ENCODE results near the gene MRM2. TPM values are rescaled to one million over a fixed set of nuclear protein-coding genes. Genes with fewer than 3 reads are reported as not detected.

The MRM2 gene
- total and polyA plus RNA-seq, 2 donors: 10.3 to 22.6 TPM

DNA sequence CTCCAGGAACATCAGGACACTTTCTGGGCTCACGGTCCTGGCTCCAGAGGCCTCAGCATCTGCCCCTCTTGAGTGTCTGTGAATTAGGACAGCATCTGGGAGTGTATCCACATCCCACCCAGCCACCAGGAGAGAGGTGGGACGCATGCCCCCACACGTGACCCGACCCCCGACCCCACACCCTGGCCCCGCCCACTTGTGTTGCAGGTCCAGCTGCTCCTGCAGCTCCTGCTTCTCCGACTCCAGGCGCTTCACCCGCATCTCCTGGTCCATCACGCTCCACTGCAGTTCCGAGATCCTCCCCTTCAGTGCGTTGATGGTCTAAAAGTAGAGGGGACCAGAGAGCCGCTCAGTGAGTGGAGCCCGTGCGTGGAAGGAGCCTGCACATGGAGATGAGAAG, 22.9 kb downstream of the MRM2 start:
- no peak for DNase-seq (ENCODE audit: extremely low spot score)
- WGBS: 93% methylated on average over 15 of the region's 15 CpGs
- H3K36me3 ChIP-seq (ENCODE audit: insufficient read depth): peaks cover 7% of the 10 kb centered on the region
- no peak overlapping the region for H3K4me3 ChIP-seq (ENCODE audit: low read depth, low read length)
- H3K4me1 ChIP-seq (ENCODE audit: insufficient read depth): no peaks in the 10 kb centered on the region
- no peak overlapping the region for H3K27ac ChIP-seq (ENCODE audit: low read depth)

DNA sequence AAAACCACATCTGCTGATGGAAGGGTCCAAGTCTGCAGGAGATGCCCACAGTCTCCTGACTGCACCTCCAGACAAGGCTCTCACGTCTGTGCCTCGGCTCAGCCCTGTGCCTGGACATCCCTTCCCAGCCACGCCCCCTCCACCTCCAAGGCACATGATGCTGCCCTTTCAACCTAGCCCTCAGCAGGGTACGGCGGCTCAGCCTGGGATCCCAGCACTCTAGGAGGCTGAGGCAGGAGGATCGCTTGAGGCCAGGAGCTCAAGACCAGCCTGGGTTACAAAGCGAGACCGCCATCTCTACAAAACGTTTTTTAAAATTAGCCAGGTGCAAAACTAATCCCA, 23.6 kb downstream of the MRM2 start:
- H3K27ac ChIP-seq (ENCODE audit: low read depth): no peak overlapping the region
- 87% methylated on average over 9 of the region's 9 CpGs for WGBS
- no peaks in the 10 kb centered on the region for H3K4me1 ChIP-seq (ENCODE audit: insufficient read depth)
- no peak for DNase-seq (ENCODE audit: extremely low spot score)
- H3K36me3 ChIP-seq (ENCODE audit: insufficient read depth): peaks cover 7% of the 10 kb centered on the region
- H3K4me3 ChIP-seq (ENCODE audit: low read depth, low read length): no peak overlapping the region

DNA sequence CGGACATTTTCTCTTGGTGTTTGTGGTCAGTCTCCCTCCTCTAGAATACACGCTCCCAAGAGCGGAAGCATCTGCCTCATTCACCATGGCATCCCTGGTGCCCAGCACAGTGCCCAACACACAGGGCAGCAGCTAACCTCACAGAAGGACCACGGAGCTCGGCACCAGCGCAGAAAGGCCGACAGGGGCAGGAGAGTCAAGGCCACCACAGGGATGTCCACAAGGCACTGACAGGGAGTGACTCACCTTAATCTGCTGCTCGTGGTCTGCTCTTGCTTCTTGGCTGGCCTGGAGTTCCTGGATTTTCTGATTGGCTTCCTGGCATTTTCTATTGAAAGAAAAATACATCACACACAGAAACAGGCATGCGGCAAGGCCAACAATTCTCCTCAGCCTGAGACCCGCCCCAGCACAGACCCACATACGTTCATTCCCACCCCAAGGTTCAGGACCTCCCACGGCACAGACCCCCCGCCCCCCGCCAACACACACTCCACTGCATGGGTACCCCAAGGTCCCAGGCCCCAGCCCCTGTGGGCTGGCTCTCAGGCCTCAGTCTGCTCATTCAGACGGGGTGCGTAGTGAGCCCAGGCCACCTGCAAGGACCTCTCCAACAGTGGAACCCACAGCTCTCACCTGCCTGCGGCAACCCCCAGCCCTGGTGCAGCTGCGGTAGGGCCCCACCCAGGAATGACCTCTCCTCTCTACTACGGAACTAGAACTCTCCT, 24.1 kb downstream of the MRM2 start:
- Histone ChIP-seq H3K36me3 (ENCODE audit: insufficient read depth) (peaks cover 7% of the 10 kb centered on the region), H3K4me1 (ENCODE audit: insufficient read depth) (no peaks in the 10 kb centered on the region), H3K4me3 (ENCODE audit: low read depth, low read length) (no peak overlapping the region), H3K27ac (ENCODE audit: low read depth) (no peak overlapping the region)
- DNase-seq (ENCODE audit: extremely low spot score): no peak
- 92% methylated on average over 19 of the region's 19 CpGs for WGBS

DNA sequence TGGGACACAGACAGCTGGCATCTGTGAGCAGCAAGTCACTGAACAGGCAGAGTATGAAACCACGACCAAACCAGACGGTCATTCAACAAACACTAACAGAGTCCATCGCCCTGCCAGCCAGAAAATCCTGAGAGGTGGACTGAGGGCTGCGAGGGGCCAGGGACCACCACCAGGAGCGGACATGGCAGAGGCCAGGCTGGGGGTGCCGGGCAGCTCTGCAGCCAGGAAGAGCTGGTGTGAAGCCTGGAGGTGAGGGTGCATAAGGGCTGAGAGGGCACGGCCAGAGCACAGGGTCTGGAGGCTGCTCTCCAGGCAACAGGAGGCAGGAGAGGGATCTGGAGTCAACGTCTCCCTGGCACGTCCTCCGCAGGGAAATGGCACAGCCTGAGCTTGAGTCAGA, 24.8 kb downstream of the MRM2 start:
- H3K36me3 ChIP-seq (ENCODE audit: insufficient read depth): peaks cover 7% of the 10 kb centered on the region

DNA sequence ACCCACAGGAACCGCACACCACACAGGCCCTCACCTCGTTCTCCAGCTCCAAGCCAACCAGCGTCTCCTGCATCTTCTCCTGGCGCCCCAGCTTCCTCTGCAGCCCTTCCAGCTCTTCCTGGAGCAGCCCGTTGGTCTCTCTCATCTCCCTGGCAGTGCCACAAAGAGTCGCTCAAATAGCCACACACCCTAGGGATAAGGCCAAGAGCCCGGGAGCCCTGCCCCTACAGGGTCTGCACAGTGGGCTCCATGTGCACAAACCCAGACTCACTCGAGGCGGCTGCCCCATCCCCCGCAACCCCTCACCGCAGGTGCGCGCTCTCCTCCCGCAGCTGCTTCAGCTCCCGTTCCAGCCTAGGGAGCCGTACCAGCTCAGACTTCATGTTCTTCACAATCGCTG, 26.2 kb downstream of the MRM2 start:
- H3K36me3 ChIP-seq (ENCODE audit: insufficient read depth): peaks cover 7% of the 10 kb centered on the region
- no peak overlapping the region for H3K4me3 ChIP-seq (ENCODE audit: low read depth, low read length)
- no peak for DNase-seq (ENCODE audit: extremely low spot score)
- H3K4me1 ChIP-seq (ENCODE audit: insufficient read depth): no peaks in the 10 kb centered on the region
- H3K27ac ChIP-seq (ENCODE audit: low read depth): no peak overlapping the region
- WGBS: 95% methylated on average over 17 of the region's 17 CpGs

More for the DNA sequence above, 24.8 kb downstream of the MRM2 start:
- DNase-seq (ENCODE audit: extremely low spot score): no peak
- no peak overlapping the region for H3K27ac ChIP-seq (ENCODE audit: low read depth)
- 89% methylated on average over 10 of the region's 10 CpGs for WGBS
- no peak overlapping the region for H3K4me3 ChIP-seq (ENCODE audit: low read depth, low read length)
- no peaks in the 10 kb centered on the region for H3K4me1 ChIP-seq (ENCODE audit: insufficient read depth)

DNA sequence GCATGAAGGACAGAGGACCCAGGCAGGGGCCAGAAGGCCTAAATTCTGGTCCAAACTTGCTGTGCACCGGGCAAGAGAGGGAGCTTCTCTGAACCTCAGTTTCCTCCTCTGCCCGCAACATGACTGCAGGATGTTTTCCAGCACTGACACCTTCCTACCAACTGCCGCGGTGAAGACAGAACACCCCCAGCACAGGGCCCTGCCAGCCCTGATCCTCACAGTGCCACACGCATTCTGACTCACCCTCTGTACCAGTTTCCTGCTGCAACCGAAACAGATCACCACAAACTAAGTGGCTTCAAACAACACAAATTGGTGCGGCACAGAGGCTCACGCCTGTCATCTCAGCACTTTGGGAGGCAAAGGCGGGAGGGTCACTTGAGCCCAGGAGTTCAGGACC, 27.4 kb downstream of the MRM2 start:
- no peaks in the 10 kb centered on the region for H3K4me1 ChIP-seq (ENCODE audit: insufficient read depth)
- H3K4me3 ChIP-seq (ENCODE audit: low read depth, low read length): no peak overlapping the region
- WGBS: 91% methylated on average over 9 of the region's 9 CpGs
- H3K27ac ChIP-seq (ENCODE audit: low read depth): no peak overlapping the region
- no peak for DNase-seq (ENCODE audit: extremely low spot score)
- peaks cover 7% of the 10 kb centered on the region for H3K36me3 ChIP-seq (ENCODE audit: insufficient read depth)

DNA sequence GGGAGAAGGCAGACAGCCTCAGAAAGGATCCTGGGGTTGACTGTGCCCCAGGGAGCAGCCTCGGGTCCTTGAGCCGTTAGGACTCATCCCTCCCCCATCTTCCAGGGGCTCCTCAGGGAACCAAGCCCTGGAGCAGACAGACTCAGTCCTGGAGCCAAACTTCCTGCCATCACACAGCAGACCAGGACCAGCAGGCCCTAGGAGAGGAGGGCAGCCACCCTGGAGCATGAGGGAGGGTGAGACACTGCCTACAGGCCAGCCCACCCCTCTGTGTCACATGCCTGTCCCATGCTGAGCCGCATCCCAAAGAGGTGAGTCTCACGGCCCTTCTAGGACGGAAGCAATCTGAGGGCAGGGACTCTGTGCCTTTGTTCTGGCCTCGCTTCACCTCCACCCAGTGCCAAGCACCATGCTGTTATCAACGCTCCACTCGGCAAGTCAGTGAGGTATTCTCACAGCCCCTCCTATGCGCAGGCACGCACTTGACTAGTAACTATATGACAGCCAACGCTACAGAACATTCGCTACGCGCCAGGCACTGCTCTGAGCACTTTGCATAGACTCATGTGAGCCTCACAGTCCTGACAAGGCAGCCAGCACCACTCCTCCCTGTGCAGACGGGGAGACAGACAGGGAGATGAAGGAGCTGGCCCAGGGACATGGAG, 28.3 kb downstream of the MRM2 start:
- H3K4me1 ChIP-seq (ENCODE audit: insufficient read depth): no peaks in the 10 kb centered on the region
- WGBS: 92% methylated on average over 15 of the region's 15 CpGs
- H3K4me3 ChIP-seq (ENCODE audit: low read depth, low read length): no peak overlapping the region
- peaks cover 7% of the 10 kb centered on the region for H3K36me3 ChIP-seq (ENCODE audit: insufficient read depth)
- no peak for DNase-seq (ENCODE audit: extremely low spot score)
- no peak overlapping the region for H3K27ac ChIP-seq (ENCODE audit: low read depth)

DNA sequence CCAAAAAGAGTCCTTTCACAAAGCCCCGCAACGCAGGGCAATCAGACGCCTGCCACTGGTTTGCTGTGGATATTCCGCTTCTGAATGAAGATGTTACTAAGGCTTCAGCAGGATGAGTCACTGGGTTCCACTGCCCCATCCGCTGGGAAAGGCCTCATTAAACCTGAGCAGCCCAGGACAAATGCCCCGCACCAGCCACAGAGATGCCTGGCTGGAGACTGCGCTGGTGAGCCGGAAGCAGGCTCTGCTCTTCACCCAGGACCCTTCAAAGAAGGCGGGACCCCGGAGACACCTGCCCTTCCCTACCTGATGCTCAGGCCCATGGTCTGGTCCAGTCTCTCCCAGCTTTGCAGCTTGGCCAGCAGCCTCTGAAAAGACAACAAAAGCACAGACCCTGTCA, 29.1 kb downstream of the MRM2 start:
- peaks cover 5% of the 10 kb centered on the region for H3K36me3 ChIP-seq (ENCODE audit: insufficient read depth)

DNA sequence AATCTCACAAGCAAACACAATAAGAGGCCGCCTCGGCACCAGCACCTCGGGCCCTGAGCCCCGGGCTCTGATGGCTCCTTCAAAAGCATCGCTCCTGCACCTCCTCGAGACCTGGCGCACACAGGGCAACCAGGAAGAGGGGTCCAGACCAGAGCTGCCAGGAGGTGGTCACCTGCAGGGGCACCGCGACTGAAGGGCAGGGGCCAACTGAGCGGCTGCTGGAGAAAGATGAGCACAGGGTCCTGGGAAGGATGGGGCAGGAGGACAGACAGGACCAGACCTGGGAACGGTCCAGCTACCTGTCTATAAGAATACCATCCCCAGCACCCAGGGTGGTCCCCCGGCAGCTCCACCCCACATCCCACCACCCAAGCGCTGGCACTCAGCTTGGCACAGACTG, 30.1 kb downstream of the MRM2 start:
- Histone ChIP-seq H3K36me3 (ENCODE audit: insufficient read depth) (peaks cover 5% of the 10 kb centered on the region), H3K27ac (ENCODE audit: low read depth) (no peak overlapping the region), H3K4me1 (ENCODE audit: insufficient read depth) (no peaks in the 10 kb centered on the region), H3K4me3 (ENCODE audit: low read depth, low read length) (no peak overlapping the region)
- DNase-seq (ENCODE audit: extremely low spot score): no peak
- WGBS: 95% methylated on average over 13 of the region's 13 CpGs

More for the DNA sequence above, 29.1 kb downstream of the MRM2 start:
- WGBS: 98% methylated on average over 10 of the region's 10 CpGs
- DNase-seq (ENCODE audit: extremely low spot score): no peak
- no peak overlapping the region for H3K4me3 ChIP-seq (ENCODE audit: low read depth, low read length)
- H3K4me1 ChIP-seq (ENCODE audit: insufficient read depth): no peaks in the 10 kb centered on the region
- H3K27ac ChIP-seq (ENCODE audit: low read depth): no peak overlapping the region

DNA sequence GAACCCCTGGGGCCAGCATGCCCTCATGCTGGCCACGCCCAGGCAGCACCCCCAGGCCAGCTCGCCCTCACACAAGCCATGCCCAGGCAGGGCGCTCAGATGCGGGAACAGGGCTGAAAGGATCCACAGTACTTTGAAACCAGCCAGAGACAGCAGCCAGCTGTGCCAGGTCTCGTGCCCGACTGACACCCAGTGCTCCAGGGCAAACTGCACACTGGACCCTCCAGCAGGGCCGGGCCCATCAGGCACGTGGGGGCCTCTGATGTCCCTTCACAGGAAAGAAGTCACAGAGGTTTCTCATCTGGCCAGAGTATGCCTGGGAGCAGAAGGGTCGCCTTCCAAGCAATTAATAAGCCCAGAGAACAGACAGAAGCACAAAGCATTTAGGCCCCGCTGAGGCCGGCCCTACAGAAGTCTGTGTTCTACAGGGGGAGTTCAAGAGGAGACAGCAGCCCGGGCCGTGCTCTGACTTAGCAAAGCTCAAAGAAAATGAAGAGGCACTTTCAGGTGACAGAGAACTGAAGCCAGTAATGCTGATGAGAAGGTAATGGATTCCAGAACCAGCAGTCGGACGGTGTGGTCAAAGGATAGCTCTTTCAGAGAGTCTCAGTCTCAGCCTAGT, 30.6 kb downstream of the MRM2 start:
- Histone ChIP-seq H3K36me3 (ENCODE audit: insufficient read depth) (peaks cover 2% of the 10 kb centered on the region), H3K27ac (ENCODE audit: low read depth) (no peak overlapping the region), H3K4me1 (ENCODE audit: insufficient read depth) (no peaks in the 10 kb centered on the region), H3K4me3 (ENCODE audit: low read depth, low read length) (no peak overlapping the region)
- DNase-seq (ENCODE audit: extremely low spot score): no peak
- WGBS: 91% methylated on average over 15 of the region's 15 CpGs

DNA sequence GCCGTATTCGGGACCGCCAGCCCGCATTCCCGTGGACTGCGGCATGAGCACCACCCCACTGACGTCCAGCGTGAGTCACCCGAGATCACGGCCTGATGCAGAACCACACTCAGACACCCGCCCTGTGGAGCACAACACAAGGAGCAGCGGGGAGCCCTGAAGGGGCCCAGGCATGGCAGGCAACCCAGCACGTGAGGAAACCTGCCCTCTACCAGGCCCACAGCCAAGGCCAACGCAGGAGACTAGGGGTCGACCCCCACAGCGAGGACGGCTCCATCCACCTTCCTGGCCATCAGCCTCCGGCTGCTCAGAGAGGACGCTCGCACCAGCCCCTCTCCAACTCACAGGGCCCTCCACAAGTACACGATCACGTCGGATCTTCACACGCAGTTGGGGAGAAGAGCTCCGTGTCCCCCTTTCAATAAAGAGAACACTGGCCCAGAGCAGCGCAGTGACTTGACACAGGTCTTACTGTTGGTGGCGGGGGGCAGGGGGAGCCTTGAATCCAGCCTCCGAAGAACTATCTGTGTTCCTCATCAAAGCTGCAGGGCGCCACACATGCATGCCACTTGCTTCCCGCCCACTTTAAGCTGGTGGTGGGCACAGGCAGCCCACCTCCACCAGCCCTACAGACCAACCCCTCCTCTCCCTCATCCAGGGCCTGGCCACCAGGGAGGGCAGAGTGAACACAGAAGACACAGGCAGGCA, 31.3 kb downstream of the MRM2 start:
- no peaks in the 10 kb centered on the region for H3K36me3 ChIP-seq (ENCODE audit: insufficient read depth)
- DNase-seq (ENCODE audit: extremely low spot score): no peak
- 92% methylated on average over 30 of the region's 30 CpGs for WGBS
- no peak overlapping the region for H3K4me3 ChIP-seq (ENCODE audit: low read depth, low read length)
- no peaks in the 10 kb centered on the region for H3K4me1 ChIP-seq (ENCODE audit: insufficient read depth)
- H3K27ac ChIP-seq (ENCODE audit: low read depth): no peak overlapping the region

DNA sequence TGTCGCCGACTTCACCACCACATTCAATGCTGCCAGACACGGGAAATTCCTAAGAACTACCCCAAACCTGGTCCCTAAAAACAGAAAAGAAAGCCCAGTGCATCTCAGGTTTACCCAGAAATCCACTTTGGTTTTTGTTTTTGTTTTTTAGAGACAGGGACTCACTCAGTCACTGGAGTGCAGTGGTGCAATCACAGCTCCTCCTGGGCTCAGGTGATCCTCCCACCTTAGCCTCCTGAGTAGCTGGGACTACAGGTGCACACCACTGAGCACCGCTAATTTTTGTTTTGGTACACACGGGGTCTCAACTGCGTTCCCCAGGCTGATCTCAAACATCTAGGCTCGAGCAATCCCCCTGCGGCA, 32.1 kb downstream of the MRM2 start:
- Histone ChIP-seq H3K27ac (ENCODE audit: low read depth) (no peak overlapping the region), H3K4me3 (ENCODE audit: low read depth, low read length) (no peak overlapping the region), H3K36me3 (ENCODE audit: insufficient read depth) (no peaks in the 10 kb centered on the region), H3K4me1 (ENCODE audit: insufficient read depth) (no peaks in the 10 kb centered on the region)
- DNase-seq (ENCODE audit: extremely low spot score): no peak
- 89% methylated on average over 8 of the region's 8 CpGs for WGBS

DNA sequence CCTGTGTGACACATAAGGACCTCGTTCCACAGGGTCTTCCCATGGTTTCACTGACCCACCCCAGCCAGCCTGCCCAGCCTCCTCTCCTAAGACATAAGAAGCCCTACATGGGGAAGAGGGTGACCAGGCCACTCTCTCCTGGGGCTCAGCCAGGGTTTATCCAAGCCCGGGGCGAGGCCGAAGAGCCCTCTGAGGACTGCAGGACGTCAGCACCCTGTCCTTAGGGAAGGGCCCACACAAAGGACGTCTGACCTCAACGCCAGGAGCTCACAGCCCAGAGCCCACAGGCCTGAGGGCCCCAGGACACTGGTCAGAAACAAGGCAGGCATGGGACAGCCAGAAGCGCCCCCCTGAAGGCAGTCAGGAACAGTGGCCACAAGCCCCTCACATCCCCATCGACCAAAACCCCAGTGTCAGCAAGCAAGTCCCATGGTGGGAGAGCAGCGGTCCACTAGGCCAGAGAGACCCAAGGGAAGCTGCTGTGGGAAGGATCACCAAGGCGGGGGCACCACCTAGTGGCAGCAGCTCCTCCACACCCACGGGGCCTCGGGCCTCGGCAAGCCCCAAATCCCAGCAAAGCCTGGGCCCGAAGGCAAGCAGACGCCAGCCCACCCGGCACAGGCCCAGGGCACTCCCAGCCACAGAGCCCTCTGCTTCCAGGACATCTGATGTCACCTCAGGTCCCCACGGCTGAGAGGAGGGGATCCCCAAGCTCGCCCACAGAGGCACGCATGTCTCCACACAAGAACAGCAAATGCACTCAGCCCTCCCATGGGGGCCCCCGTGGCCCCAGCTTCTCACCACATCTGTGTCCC, 32.7 kb downstream of the MRM2 start:
- Histone ChIP-seq H3K27ac (ENCODE audit: low read depth) (no peak overlapping the region), H3K36me3 (ENCODE audit: insufficient read depth) (no peaks in the 10 kb centered on the region), H3K4me1 (ENCODE audit: insufficient read depth) (no peaks in the 10 kb centered on the region), H3K4me3 (ENCODE audit: low read depth, low read length) (no peak overlapping the region)
- 53% methylated on average over 21 of the region's 21 CpGs for WGBS
- DNase-seq (ENCODE audit: extremely low spot score): no peak

Measured in urinary bladder (tissue), 4 donors.